B cell (primary cell): ENCODE measurements around the gene TRMT11. TPM values are rescaled to one million over a fixed set of nuclear protein-coding genes. Genes with fewer than 3 reads are reported as not detected.
A peak's percentile ranks its signal among the peaks of the same experiment; 100 is the strongest.

Experiments used
- ATAC-seq: fragments of 200-7000 bp; cut with Tn5 transposase; one replicate; pipeline ENCODE4 v1.10.0; 2021; ENCODE audit warnings: low read depth, mild to moderate bottlenecking, moderate number of reproducible peaks, moderate library complexity
- CTCF ChIA-PET: fragments of 350-600 bp; sonication (Branson Sonifier 250); formaldehyde crosslinking; loops from one replicate; lab custom pipeline; 2021; ENCODE audit warnings: antibody characterized with exemption, inconsistent platforms; lab: Charles Lee
- POLR2A ChIA-PET: fragments of 350-600 bp; sonication (Branson Sonifier 250); formaldehyde crosslinking; loops from one replicate; lab custom pipeline; 2021; ENCODE audit warnings: antibody characterized with exemption; lab: Charles Lee
- DNase-seq: peaks from one replicate; pipeline ENCODE4 v3.0.0; 2013
- H2AFZ ChIP-seq: 2 replicates; pipeline ENCODE4 v1.6.1; 2012; ENCODE audit warnings: mild to moderate bottlenecking, low read depth, low read length; ENCODE audit not compliant: insufficient read depth, poor library complexity, severe bottlenecking
- H3K27ac ChIP-seq, 2 donors: 1 replicate in 1 of 2; 2 replicates in 1 of 2; pipeline ENCODE4 v1.5.1; 2012 to 2013; ENCODE audit warnings: low read length in 2 of 2, mild to moderate bottlenecking in 2 of 2, moderate library complexity in 1 of 2
- H3K27me3 ChIP-seq, 4 experiments: fragments of 200-600 bp in 1 of 4; sonication (generic) in 1 of 4; replicated peaks in 1 of 4; 1 replicate in 2 of 4; 2 replicates in 2 of 4; pipeline versions ENCODE4 v1.6.1 to v1.7.0; 2013 to 2016; ENCODE audit warnings: low read length in 3 of 4, mild to moderate bottlenecking in 2 of 4, mixed read lengths in 1 of 4, moderate library complexity in 1 of 4; ENCODE audit not compliant: insufficient read depth in 4 of 4, control insufficient read depth in 3 of 4; ENCODE audit errors: control extremely low read depth in 1 of 4
- H3K36me3 ChIP-seq, 2 experiments: replicated peaks in 1 of 2; 1 replicate in 1 of 2; 2 replicates in 1 of 2; pipeline versions ENCODE4 v1.6.1 to v1.7.1; 2013; ENCODE audit warnings: low read length in 1 of 2; ENCODE audit not compliant: insufficient read depth in 2 of 2, control insufficient read depth in 1 of 2; ENCODE audit errors: control extremely low read depth in 1 of 2, extremely low read depth in 1 of 2
- H3K4me1 ChIP-seq, 2 donors: fragments of 200-600 bp in 1 of 2; sonication (generic) in 1 of 2; 1 replicate in 1 of 2; 2 replicates in 1 of 2; pipeline versions ENCODE4 v1.5.1 to v1.6.1; 2013 to 2017; ENCODE audit warnings: low read length in 2 of 2; ENCODE audit not compliant: control insufficient read depth in 2 of 2, insufficient read depth in 2 of 2
- H3K4me2 ChIP-seq: replicated peaks from 2 replicates; pipeline ENCODE3; 2012; ENCODE audit warnings: mild to moderate bottlenecking, low read depth, low read length; ENCODE audit not compliant: poor library complexity, severe bottlenecking
- H3K4me3 ChIP-seq, 5 experiments: fragments of 200-600 bp in 1 of 5; sonication (generic) in 1 of 5; 1 replicate in 3 of 5; 2 replicates in 2 of 5; pipeline versions ENCODE4 v1.5.1 to v1.7.0; 2011 to 2016; ENCODE audit warnings: low read length in 4 of 5, mild to moderate bottlenecking in 4 of 5, low read depth in 2 of 5, control low read depth in 1 of 5, moderate library complexity in 1 of 5; ENCODE audit not compliant: insufficient read depth in 1 of 5; ENCODE audit errors: control extremely low read depth in 1 of 5, extremely low read depth in 1 of 5
- H3K79me2 ChIP-seq: fragments of 200-600 bp; sonication (generic); one replicate; pipeline ENCODE4 v1.6.0; 2016; ENCODE audit warnings: low read length; ENCODE audit not compliant: control insufficient read depth, insufficient read depth
- H3K9ac ChIP-seq: fragments of 200-600 bp; sonication (generic); 2 replicates; pipeline ENCODE4 v1.6.1; 2017; ENCODE audit warnings: mild to moderate bottlenecking, low read length, moderate library complexity
- H3K9me3 ChIP-seq, 3 donors: one replicate each; pipeline versions ENCODE4 v1.6.1 to v1.7.1; 2013; ENCODE audit warnings: low read length in 2 of 3; ENCODE audit not compliant: control insufficient read depth in 2 of 3, insufficient read depth in 1 of 3; ENCODE audit errors: control extremely low read depth in 1 of 3
- H4K20me1 ChIP-seq: 2 replicates; pipeline ENCODE4 v1.6.0; 2012; ENCODE audit warnings: mild to moderate bottlenecking, low read length; ENCODE audit not compliant: insufficient read depth, control insufficient read depth, poor library complexity, severe bottlenecking
- H3K27ac Mint-ChIP-seq: one replicate; pipeline ENCODE4 v1.8.0; 2021; ENCODE audit warnings: mixed read lengths
- H3K27me3 Mint-ChIP-seq: one replicate; pipeline ENCODE4 v1.8.0; 2021; ENCODE audit warnings: mixed read lengths
- H3K4me1 Mint-ChIP-seq: one replicate; pipeline ENCODE4 v1.8.0; 2021; ENCODE audit warnings: mixed read lengths
- H3K4me3 Mint-ChIP-seq: one replicate; pipeline ENCODE4 v1.8.0; 2021; ENCODE audit warnings: mixed read lengths
- H3K9me3 Mint-ChIP-seq: one replicate; pipeline ENCODE4 v1.8.0; 2022; ENCODE audit warnings: mixed read lengths; ENCODE audit not compliant: insufficient read depth
- EZH2 ChIP-seq: IDR thresholded peaks from 2 replicates; pipeline ENCODE4 v1.6.1; 2012; ENCODE audit warnings: borderline replicate concordance, low read depth, mild to moderate bottlenecking, moderate library complexity, low read length; ENCODE audit not compliant: insufficient read depth, poor library complexity, severe bottlenecking
- WGBS: methylation state at CpG from one replicate; pipeline ENCODE4 v1.1.5; 2013; ENCODE audit warnings: missing lambda C conversion rate; ENCODE audit not compliant: insufficient coverage; 5-methylcytosine and 5-hydroxymethylcytosine counted together
- intact Hi-C: fragments of 100-400 bp; cut with micrococcal nuclease; formaldehyde crosslinking; loops from one replicate; pipeline ENCODE4 v1.10.0; 2022
- polyA plus RNA-seq: library from polyadenylated mRNA; depleted of rRNA; stranded (reverse); fragments of >200 nt; gene quantifications from 2 replicates; pipeline ENCODE4 v1.2.3, GENCODE V29; 2012
- total RNA-seq, 2 donors: library from RNA; stranded (reverse); fragments of 120-200 nt in 1 of 2; gene quantifications; 1 replicate in 1 of 2; 2 replicates in 1 of 2; pipeline versions ENCODE4 v1.2.3 to v1.2.4, GENCODE V29; 2013 to 2022
- TF ChIP-seq, protein P1 (sequence below): fragments of 200-600 bp; IDR thresholded peaks from one replicate; pipeline ENCODE4 v1.8.0; 2022; ENCODE audit warnings: antibody characterized with exemption, mild to moderate bottlenecking

Gene TRMT11
- total and polyA plus RNA-seq, 2 donors (not counting 1 experiment from before 2014, with no cell fraction given), result 12.1 to 30.4 TPM

DNA sequence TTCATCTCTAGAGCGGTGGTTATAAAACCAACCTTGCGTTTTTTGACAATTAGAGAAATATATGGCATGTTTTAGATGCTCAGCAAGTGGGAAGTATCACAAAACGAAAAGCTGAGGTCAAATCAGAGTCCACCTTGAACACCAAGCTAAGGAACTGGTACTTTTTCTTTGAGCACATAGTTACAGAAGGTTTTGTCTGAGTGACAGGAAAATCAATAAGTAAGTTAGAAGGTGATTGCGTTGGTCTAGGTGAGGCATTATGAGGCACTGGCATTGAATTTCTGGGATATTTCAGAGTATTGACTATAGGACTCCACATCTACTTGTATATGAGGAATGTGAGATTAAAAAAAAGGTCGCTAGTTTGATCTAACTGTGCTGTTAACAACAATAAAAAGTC is 30.4 kb upstream of the TRMT11 start:
- peaks cover 27% of the 10 kb centered on the region for H4K20me1 ChIP-seq
- intact Hi-C loops, result loop anchor here (1.0 to 2.0 kb wide), 7 partner anchors 18 to 653 kb away; partner anchors contain the start of genes NCOA7 and TRMT11
- H3K4me1 Mint-ChIP-seq, result peaks cover 8% of the 10 kb centered on the region
- ChIA-PET POLR2A (interaction anchor here (0.9 to 3.2 kb wide), 4 partner anchors 30 to 175 kb away, joined by 3 to 22 read pairs (median 8); partner anchors contain the start of genes NCOA7 and TRMT11), CTCF (interaction anchor here (0.6 to 7.3 kb wide), 29 partner anchors 8 to 654 kb away, joined by 3 to 130 read pairs (median 5); partner anchors contain the start of genes HDDC2, NCOA7 and TRMT11)
- H3K9ac ChIP-seq, result peak overlapping the region; percentile 99
- peaks cover 0 to 7% of the 10 kb centered on the region in 2 experiments for H3K36me3 ChIP-seq
- peaks cover 8% of the 10 kb centered on the region for H3K27me3 Mint-ChIP-seq
- H3K4me1 ChIP-seq, result peaks cover 27% of the 10 kb centered on the region in 2 donors
- peak overlapping the region; percentile 89 for H3K4me2 ChIP-seq
- H3K27ac Mint-ChIP-seq, result peak overlapping the region; percentile 71
- H3K27ac ChIP-seq, result peak overlapping the region; percentile 97 to 98
- ATAC-seq (no peak), DNase-seq (no peak)
- H2AFZ ChIP-seq, result peak overlapping the region; percentile 96
- peaks cover 51% of the 10 kb centered on the region for H3K79me2 ChIP-seq
- H3K9me3 ChIP-seq, result no peaks in the 10 kb centered on the region
- WGBS, result 51% methylated on average over 4 of the region's 5 CpGs
- no peak overlapping the region for H3K4me3 Mint-ChIP-seq
- peak overlapping the region; percentile 19 to 96 (median 87) for H3K4me3 ChIP-seq
- H3K9me3 Mint-ChIP-seq, result no peaks in the 10 kb centered on the region
- no peaks in the 10 kb centered on the region for H3K27me3 ChIP-seq
- TF ChIP-seq, protein P1, sequence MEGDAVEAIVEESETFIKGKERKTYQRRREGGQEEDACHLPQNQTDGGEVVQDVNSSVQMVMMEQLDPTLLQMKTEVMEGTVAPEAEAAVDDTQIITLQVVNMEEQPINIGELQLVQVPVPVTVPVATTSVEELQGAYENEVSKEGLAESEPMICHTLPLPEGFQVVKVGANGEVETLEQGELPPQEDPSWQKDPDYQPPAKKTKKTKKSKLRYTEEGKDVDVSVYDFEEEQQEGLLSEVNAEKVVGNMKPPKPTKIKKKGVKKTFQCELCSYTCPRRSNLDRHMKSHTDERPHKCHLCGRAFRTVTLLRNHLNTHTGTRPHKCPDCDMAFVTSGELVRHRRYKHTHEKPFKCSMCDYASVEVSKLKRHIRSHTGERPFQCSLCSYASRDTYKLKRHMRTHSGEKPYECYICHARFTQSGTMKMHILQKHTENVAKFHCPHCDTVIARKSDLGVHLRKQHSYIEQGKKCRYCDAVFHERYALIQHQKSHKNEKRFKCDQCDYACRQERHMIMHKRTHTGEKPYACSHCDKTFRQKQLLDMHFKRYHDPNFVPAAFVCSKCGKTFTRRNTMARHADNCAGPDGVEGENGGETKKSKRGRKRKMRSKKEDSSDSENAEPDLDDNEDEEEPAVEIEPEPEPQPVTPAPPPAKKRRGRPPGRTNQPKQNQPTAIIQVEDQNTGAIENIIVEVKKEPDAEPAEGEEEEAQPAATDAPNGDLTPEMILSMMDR, result no peak
- no peak for TF ChIP-seq EZH2
